Spleen (tissue), 11 donors: ENCODE data around the gene LRRC72. TPM values are rescaled to one million over a fixed set of nuclear protein-coding genes. Genes with fewer than 3 reads are reported as not detected.

ENCODE experiments used
- DNase-seq: peaks from one replicate; pipeline ENCODE4 v3.0.0-alpha.2; 2020
- H3K27ac ChIP-seq, 8 donors: fragments of 200-600 bp; sonication (generic) in 7 of 8; 1 replicate in 4 of 8; 2 replicates in 4 of 8; pipeline versions ENCODE4 v1.5.0 to v1.8.0; 2016 to 2021; ENCODE audit warnings: inconsistent platforms in 4 of 8, mild to moderate bottlenecking in 4 of 8, moderate library complexity in 1 of 8
- H3K27me3 ChIP-seq, 7 donors: fragments of 200-600 bp; sonication (generic) in 6 of 7; replicated peaks in 1 of 7; 1 replicate in 4 of 7; 2 replicates in 3 of 7; pipeline versions ENCODE4 v1.5.0 to v1.8.0; 2016 to 2021; ENCODE audit warnings: inconsistent platforms in 3 of 7, mild to moderate bottlenecking in 1 of 7
- H3K36me3 ChIP-seq, 6 donors: fragments of 200-600 bp; sonication (generic) in 5 of 6; 1 replicate in 4 of 6; 2 replicates in 2 of 6; pipeline versions ENCODE4 v1.5.0 to v1.8.0; 2016 to 2021; ENCODE audit warnings: inconsistent platforms in 2 of 6
- H3K4me1 ChIP-seq, 6 donors: fragments of 200-600 bp; sonication (generic) in 5 of 6; 1 replicate in 3 of 6; 2 replicates in 3 of 6; pipeline versions ENCODE4 v1.5.0 to v1.8.0; 2016 to 2021; ENCODE audit warnings: inconsistent platforms in 3 of 6
- H3K4me3 ChIP-seq, 8 donors: fragments of 200-600 bp; sonication (generic) in 7 of 8; 1 replicate in 4 of 8; 2 replicates in 4 of 8; pipeline versions ENCODE4 v1.5.0 to v1.8.0; 2016 to 2021; ENCODE audit warnings: inconsistent platforms in 4 of 8, mild to moderate bottlenecking in 4 of 8, moderate library complexity in 2 of 8
- H3K9me3 ChIP-seq, 8 donors: fragments of 200-600 bp; sonication (generic) in 7 of 8; 1 replicate in 4 of 8; 2 replicates in 4 of 8; pipeline versions ENCODE4 v1.5.0 to v1.8.0; 2016 to 2021; ENCODE audit warnings: inconsistent platforms in 4 of 8
- POLR2A ChIP-seq, 3 donors: fragments of 450-650 bp; IDR thresholded peaks; one replicate each; pipeline ENCODE4 v1.5.1; 2017; ENCODE audit warnings: antibody characterized with exemption in 3 of 3, mild to moderate bottlenecking in 1 of 3
- POLR2AphosphoS5 ChIP-seq, 3 donors: sonication (generic); formaldehyde crosslinking; IDR thresholded peaks; one replicate each; pipeline ENCODE4 v1.5.1; 2017; ENCODE audit warnings: antibody characterized with exemption in 3 of 3
- WGBS, 5 donors: extraction: QIAGEN DNeasy Blood & Tissue Kit in 3 of 5; methylation state at CpG; one replicate each; pipeline versions ENCODE4 v1.1.5 to v1.1.7; 2013 to 2018; 5-methylcytosine and 5-hydroxymethylcytosine counted together
- intact Hi-C: fragments of 100-400 bp; cut with DNase I; formaldehyde crosslinking; loops from one replicate; pipeline ENCODE4 v1.15.0; 2023; ENCODE audit warnings: low total_unique reads
- polyA plus RNA-seq, 3 donors: library from polyadenylated mRNA; stranded (reverse); fragments of 200-250 nt; gene quantifications; one replicate each; pipeline ENCODE4 v1.2.1, GENCODE V29; 2013
- total RNA-seq, 7 donors: library from RNA; depleted of rRNA in 3 of 7; stranded (reverse); fragments of >200 nt in 3 of 7; fragmentation: NEBNext Ultra II Directional in 4 of 7; extraction: Animal tissue kit (Norgen Biotek cat#: 25700) in 4 of 7; gene quantifications; one replicate each; pipeline versions ENCODE4 v1.1.0 to v1.2.1, GENCODE V29; 2016 to 2021
- TF ChIP-seq, protein P1 (sequence below), 11 experiments: fragments of 200-600 bp in 7 of 11; fragments of 450-650 bp in 4 of 11; sonication (generic) in 4 of 11; IDR thresholded peaks in 8 of 11; conservative IDR thresholded peaks in 3 of 11; 1 replicate in 7 of 11; 2 replicates in 4 of 11; pipeline versions ENCODE4 v1.4.0 to v1.8.0; 2016 to 2021; ENCODE audit warnings: antibody characterized with exemption in 11 of 11, inconsistent platforms in 4 of 11, mild to moderate bottlenecking in 1 of 11
- donor health status: healthy with polysubstance abuse.
- donor health status: DM: no; HTN: no; CAD: no; lungs with moderate emphysema.
- donor health status: DM: no; HTN: no; CAD: no.
- donor health status: Bipolar disorder and iron deficiency.
- donor health status: healthy.
- donor health status: DM: no; HTN: no; CAD: no.
- donor health status: DM: yes; HTN: yes; CAD: no.

Gene LRRC72
- total and polyA plus RNA-seq, 10 donors, result not detected

GRCh38 chr7:16554518-16555236 lies 28.1 kb downstream of the LRRC72 start:
- no peaks in the 10 kb centered on the region for H3K27me3 ChIP-seq
- no peaks in the 10 kb centered on the region for H3K4me1 ChIP-seq
- no peak for DNase-seq
- no peaks in the 10 kb centered on the region for H3K9me3 ChIP-seq
- no peak overlapping the region for H3K4me3 ChIP-seq
- no peaks in the 10 kb centered on the region for H3K36me3 ChIP-seq
- WGBS, 5 donors, result 75 to 83% (median 80%) methylated on average over 10 of the region's 10 CpGs
- TF ChIP-seq POLR2AphosphoS5 (IDR thresholded peaks at IDR 0.05) (no peak), POLR2A (IDR thresholded peaks at IDR 0.05) (no peak)
- TF ChIP-seq, protein P1, sequence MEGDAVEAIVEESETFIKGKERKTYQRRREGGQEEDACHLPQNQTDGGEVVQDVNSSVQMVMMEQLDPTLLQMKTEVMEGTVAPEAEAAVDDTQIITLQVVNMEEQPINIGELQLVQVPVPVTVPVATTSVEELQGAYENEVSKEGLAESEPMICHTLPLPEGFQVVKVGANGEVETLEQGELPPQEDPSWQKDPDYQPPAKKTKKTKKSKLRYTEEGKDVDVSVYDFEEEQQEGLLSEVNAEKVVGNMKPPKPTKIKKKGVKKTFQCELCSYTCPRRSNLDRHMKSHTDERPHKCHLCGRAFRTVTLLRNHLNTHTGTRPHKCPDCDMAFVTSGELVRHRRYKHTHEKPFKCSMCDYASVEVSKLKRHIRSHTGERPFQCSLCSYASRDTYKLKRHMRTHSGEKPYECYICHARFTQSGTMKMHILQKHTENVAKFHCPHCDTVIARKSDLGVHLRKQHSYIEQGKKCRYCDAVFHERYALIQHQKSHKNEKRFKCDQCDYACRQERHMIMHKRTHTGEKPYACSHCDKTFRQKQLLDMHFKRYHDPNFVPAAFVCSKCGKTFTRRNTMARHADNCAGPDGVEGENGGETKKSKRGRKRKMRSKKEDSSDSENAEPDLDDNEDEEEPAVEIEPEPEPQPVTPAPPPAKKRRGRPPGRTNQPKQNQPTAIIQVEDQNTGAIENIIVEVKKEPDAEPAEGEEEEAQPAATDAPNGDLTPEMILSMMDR (IDR thresholded peaks at IDR 0.05 in 8 of 11, conservative IDR thresholded peaks at IDR 0.05 in 3 of 11), result no peak
- intact Hi-C loops, result no loop called here
- H3K27ac ChIP-seq, result no peak overlapping the region

- no peaks in the 10 kb centered on the region for H3K4me1 ChIP-seq
- no peaks in the 10 kb centered on the region for H3K36me3 ChIP-seq
- WGBS, 5 donors, result 61 to 96% (median 79%) methylated on average over 2 of the region's 2 CpGs
- no peak for DNase-seq
- TF ChIP-seq POLR2A (IDR thresholded peaks at IDR 0.05), result no peak
- TF ChIP-seq POLR2AphosphoS5 (IDR thresholded peaks at IDR 0.05), result no peak
- TF ChIP-seq, protein P1 (IDR thresholded peaks at IDR 0.05 in 8 of 11, conservative IDR thresholded peaks at IDR 0.05 in 3 of 11), result no peak
- no peak overlapping the region for H3K4me3 ChIP-seq
- no peak overlapping the region for H3K27ac ChIP-seq
- H3K27me3 ChIP-seq, result no peaks in the 10 kb centered on the region
- no peaks in the 10 kb centered on the region for H3K9me3 ChIP-seq
- intact Hi-C loops, result no loop called here
These were observed 29.7 kb downstream of the LRRC72 start for GRCh38 chr7:16556359-16556758.

GRCh38 chr7:16558761-16559302 lies 32.2 kb downstream of the LRRC72 start:
- TF ChIP-seq, protein P1 (IDR thresholded peaks at IDR 0.05 in 8 of 11, conservative IDR thresholded peaks at IDR 0.05 in 3 of 11), result no peak
- no peak for TF ChIP-seq POLR2AphosphoS5 (IDR thresholded peaks at IDR 0.05)
- intact Hi-C loops, result no loop called here
- H3K27me3 ChIP-seq, result no peaks in the 10 kb centered on the region
- H3K36me3 ChIP-seq, result no peaks in the 10 kb centered on the region
- WGBS, 5 donors, result 86 to 98% (median 96%) methylated on average over 4 of the region's 4 CpGs
- no peak for DNase-seq
- peaks cover 0 to 11% (median 5%) of the 10 kb centered on the region in 6 donors for H3K4me1 ChIP-seq
- no peak overlapping the region for H3K4me3 ChIP-seq
- no peaks in the 10 kb centered on the region for H3K9me3 ChIP-seq
- no peak overlapping the region for H3K27ac ChIP-seq

DNA sequence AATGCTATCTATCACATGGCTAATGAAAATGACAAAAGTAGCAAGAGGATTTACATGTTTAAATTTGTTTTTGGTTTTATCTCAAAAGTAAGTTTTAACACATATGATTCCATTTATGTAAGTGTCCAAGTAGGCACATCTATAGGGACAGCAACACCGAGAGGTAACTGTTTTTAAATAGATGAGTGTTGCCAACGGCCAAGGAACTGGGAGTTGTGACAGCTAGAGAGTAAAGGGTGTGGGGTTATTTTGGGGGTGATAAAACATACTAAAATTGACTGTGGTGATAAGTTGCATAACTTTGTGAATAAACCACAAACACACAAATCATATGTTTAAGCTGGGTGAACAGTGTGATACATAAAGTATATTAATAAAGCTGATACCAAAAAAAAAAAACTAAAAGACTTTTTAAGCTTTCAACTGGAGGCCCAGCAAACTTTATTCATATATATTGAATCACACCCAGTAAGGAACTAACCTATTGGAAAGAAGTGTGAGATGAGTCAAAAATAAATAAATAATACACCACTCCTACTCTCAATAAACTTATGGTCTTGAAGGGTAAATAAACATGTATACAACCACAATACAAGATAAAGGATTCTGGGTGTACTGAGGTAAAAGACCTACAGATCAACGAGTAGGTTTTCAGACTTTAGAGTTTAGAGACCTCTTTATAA lies 33.0 kb downstream of the LRRC72 start:
- WGBS, 5 donors, result 56 to 86% (median 68%) methylated on average over 3 of the region's 3 CpGs
- Histone ChIP-seq H3K27ac (no peak overlapping the region), H3K36me3 (no peaks in the 10 kb centered on the region), H3K9me3 (no peaks in the 10 kb centered on the region), H3K4me1 (peaks cover 0 to 18% (median 9%) of the 10 kb centered on the region in 6 donors), H3K4me3 (no peak overlapping the region), H3K27me3 (no peaks in the 10 kb centered on the region)
- TF ChIP-seq, protein P1 (IDR thresholded peaks at IDR 0.05 in 8 of 11, conservative IDR thresholded peaks at IDR 0.05 in 3 of 11), result no peak
- TF ChIP-seq POLR2A (IDR thresholded peaks at IDR 0.05) (no peak), POLR2AphosphoS5 (IDR thresholded peaks at IDR 0.05) (no peak)
- intact Hi-C loops, result no loop called here
- DNase-seq, result no peak
